PC-3 (cell line): ENCODE results near the gene RC3H1.

Source experiments
- CTCF ChIP-seq: fragments of 300-600 bp; sonication (generic); conservative IDR thresholded peaks from 2 replicates; pipeline ENCODE4 v1.5.1; 2017; ENCODE audit warnings: antibody characterized with exemption, low read depth, mild to moderate bottlenecking, low read length
- EZH2phosphoT487 ChIP-seq: fragments of 300-600 bp; sonication (generic); IDR thresholded peaks from 2 replicates; pipeline ENCODE4 v1.6.1; 2018; ENCODE audit warnings: mild to moderate bottlenecking, antibody characterized with exemption, low read length, borderline replicate concordance

GRCh38 chr1:174008269-174008668 is 13.9 kb downstream of the RC3H1 start:
- TF ChIP-seq EZH2phosphoT487 (no peak), CTCF (no peak)
